ENCODE results near the gene BTBD7. TPM values are rescaled to one million over a fixed set of nuclear protein-coding genes. Genes with fewer than 3 reads are reported as not detected.

The BTBD7 gene
- total and polyA plus RNA-seq, 2 donors (not counting 3 experiments of a cell fraction or from before 2014, with no cell fraction given) = 20.9 to 50.2 TPM

DNA sequence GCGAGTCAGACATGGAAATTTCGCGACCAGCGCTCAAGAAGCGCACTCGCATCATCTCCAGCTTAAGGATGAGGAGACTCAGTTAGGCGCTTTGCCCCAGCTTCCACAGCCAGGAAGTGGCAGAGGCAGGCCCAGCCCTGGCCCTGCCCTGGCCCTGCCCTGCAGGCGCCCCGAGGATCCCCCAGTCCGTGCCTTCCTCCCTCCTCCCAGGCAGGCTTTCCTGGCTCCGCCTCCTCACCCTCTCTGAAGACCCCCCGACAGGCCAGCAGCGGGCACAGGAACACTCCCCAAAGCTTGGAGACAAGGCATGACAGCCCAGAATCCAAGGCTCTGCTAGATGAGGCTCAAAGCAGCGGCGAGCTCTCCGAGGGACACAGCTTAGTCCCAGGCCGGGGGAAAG lies 100.7 kb downstream of the BTBD7 start:
- H3K9me1 ChIP-seq (replicated peaks; ENCODE audit: control insufficient read depth, extremely low read depth, insufficient read depth, low read length) = no peaks in the 10 kb centered on the region
- intact Hi-C loops (cut with micrococcal nuclease) = loop anchor here (2.0 to 5.0 kb wide), 2 partner anchors 101 to 385 kb away; partner anchors contain the start of gene BTBD7
- H3K27me3 ChIP-seq (ENCODE audit: control insufficient read depth in 2 of 2, insufficient read depth in 2 of 2, low read length in 2 of 2) = no peaks in the 10 kb centered on the region
- no peak for TF ChIP-seq FOS (IDR thresholded peaks at IDR 0.05; ENCODE audit: borderline replicate concordance, insufficient read depth, low read length)
- TF ChIP-seq POLR2AphosphoS5 (IDR thresholded peaks at IDR 0.05; ENCODE audit: insufficient read depth, low read depth, low read length) = no peak
- no peak for TF ChIP-seq EZH2 (IDR thresholded peaks at IDR 0.05; ENCODE audit: borderline replicate concordance, low read depth, low read length, severe bottlenecking)
- TF ChIP-seq POLR2A (IDR thresholded peaks at IDR 0.05; ENCODE audit: low read depth, low read length) = no peak
- TF ChIP-seq JUN (IDR thresholded peaks at IDR 0.05; ENCODE audit: borderline replicate concordance, insufficient read depth, insufficient read length, low read depth) = no peak
- TF ChIP-seq, protein P1, sequence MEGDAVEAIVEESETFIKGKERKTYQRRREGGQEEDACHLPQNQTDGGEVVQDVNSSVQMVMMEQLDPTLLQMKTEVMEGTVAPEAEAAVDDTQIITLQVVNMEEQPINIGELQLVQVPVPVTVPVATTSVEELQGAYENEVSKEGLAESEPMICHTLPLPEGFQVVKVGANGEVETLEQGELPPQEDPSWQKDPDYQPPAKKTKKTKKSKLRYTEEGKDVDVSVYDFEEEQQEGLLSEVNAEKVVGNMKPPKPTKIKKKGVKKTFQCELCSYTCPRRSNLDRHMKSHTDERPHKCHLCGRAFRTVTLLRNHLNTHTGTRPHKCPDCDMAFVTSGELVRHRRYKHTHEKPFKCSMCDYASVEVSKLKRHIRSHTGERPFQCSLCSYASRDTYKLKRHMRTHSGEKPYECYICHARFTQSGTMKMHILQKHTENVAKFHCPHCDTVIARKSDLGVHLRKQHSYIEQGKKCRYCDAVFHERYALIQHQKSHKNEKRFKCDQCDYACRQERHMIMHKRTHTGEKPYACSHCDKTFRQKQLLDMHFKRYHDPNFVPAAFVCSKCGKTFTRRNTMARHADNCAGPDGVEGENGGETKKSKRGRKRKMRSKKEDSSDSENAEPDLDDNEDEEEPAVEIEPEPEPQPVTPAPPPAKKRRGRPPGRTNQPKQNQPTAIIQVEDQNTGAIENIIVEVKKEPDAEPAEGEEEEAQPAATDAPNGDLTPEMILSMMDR (IDR thresholded peaks at IDR 0.05; ENCODE audit: extremely low read depth in 1 of 2, insufficient read depth in 1 of 2, low read depth in 1 of 2, low read length in 2 of 2) = no peak
- no peak for TF ChIP-seq MYC (IDR thresholded peaks at IDR 0.05; ENCODE audit: low read depth, low read length)
- no peak for TF ChIP-seq GATA2 (IDR thresholded peaks at IDR 0.05; ENCODE audit: insufficient read depth, insufficient read length, low read depth, low read length)
- TF ChIP-seq, protein P2, sequence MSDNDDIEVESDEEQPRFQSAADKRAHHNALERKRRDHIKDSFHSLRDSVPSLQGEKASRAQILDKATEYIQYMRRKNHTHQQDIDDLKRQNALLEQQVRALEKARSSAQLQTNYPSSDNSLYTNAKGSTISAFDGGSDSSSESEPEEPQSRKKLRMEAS (IDR thresholded peaks at IDR 0.05; ENCODE audit: insufficient read depth, insufficient read length) = no peak
- H4K20me1 ChIP-seq (replicated peaks; ENCODE audit: control insufficient read depth, extremely low read depth, insufficient read depth, low read length) = no peaks in the 10 kb centered on the region
- H3K4me1 ChIP-seq (ENCODE audit: control insufficient read depth, extremely low read depth, insufficient read depth, low read length) = no peaks in the 10 kb centered on the region
- H3K9me3 ChIP-seq (replicated peaks; ENCODE audit: control insufficient read depth, insufficient read depth, low read length) = no peaks in the 10 kb centered on the region
- peak overlapping the region in 1 of 3 experiments; percentile 14 for H3K4me3 ChIP-seq (replicated peaks in 1 of 3; ENCODE audit: insufficient read depth in 1 of 3, low read depth in 1 of 3, low read length in 3 of 3)
- peaks cover 5% of the 10 kb centered on the region in 2 experiments for H3K36me3 ChIP-seq (ENCODE audit: control insufficient read depth in 2 of 2, extremely low read depth in 1 of 2, insufficient read depth in 2 of 2, low read length in 2 of 2)
- no TSS peak for BruUV-seq (replicated peaks)
- H3K79me2 ChIP-seq (ENCODE audit: control insufficient read depth, insufficient read depth, low read length) = no peaks in the 10 kb centered on the region
- H3K27ac ChIP-seq (ENCODE audit: insufficient read depth, low read depth, low read length) = no peak overlapping the region
- H3K9ac ChIP-seq (replicated peaks; ENCODE audit: extremely low read depth, insufficient read depth, low read length) = no peak overlapping the region
- POLR2A ChIA-PET = interaction anchor here (0.7 kb wide), 1 partner anchor 13 kb away, joined by 3 read pairs; no protein-coding TSS in a partner anchor
- dilution Hi-C loops (cut with MboI; ENCODE audit: extremely low pct_ligation_motif_present, low sequenced_read_pairs) = no loop called here
- peak overlapping the region; percentile 33 for H3K4me2 ChIP-seq (ENCODE audit: insufficient read depth, low read length)
- FAIRE-seq (no peak), DNase-seq (ENCODE audit: low read depth, low spot score) (no peak)
- H2AFZ ChIP-seq (ENCODE audit: low read depth, low read length) = peak overlapping the region; percentile 57
- CTCF ChIA-PET = interaction anchor here (0.6 to 3.3 kb wide), 4 partner anchors 13 to 322 kb away, joined by 3 to 10 read pairs (median 3); no protein-coding TSS in a partner anchor

Measured in endothelial cell of umbilical vein (primary cell).